ENCODE results near the gene BSPRY. TPM values are rescaled to one million over a fixed set of nuclear protein-coding genes. Genes with fewer than 3 reads are reported as not detected.

The BSPRY gene
- total and polyA plus RNA-seq, 2 of the 13 experiments (the other 11 are each of a cell fraction or from before 2014, with no cell fraction given), result 0.09 to 0.26 TPM

- no peak for TF ChIP-seq IRF1 (CRISPR knock-in tag; IDR thresholded peaks at IDR 0.05; ENCODE audit: low read depth)
- no peak for TF ChIP-seq MTF1 (CRISPR knock-in tag; IDR thresholded peaks at IDR 0.05)
- TF ChIP-seq ATF6 (CRISPR knock-in tag; conservative IDR thresholded peaks at IDR 0.05), result no peak
- TF ChIP-seq GFI1 (CRISPR knock-in tag; IDR thresholded peaks at IDR 0.05; ENCODE audit: borderline replicate concordance), result no peak; the same call in 1 of the 2 replicates
- TF ChIP-seq ASH2L (IDR thresholded peaks at IDR 0.05; ENCODE audit: insufficient read length, low read depth, low read length), result peak; percentile 73
- TF ChIP-seq ZNF780A (CRISPR knock-in tag; IDR thresholded peaks at IDR 0.05), result no peak
- no peak for TF ChIP-seq ZNF382 (CRISPR knock-in tag; IDR thresholded peaks at IDR 0.05; ENCODE audit: borderline replicate concordance)
- no peak for TF ChIP-seq PRMT3 (CRISPR knock-in tag; IDR thresholded peaks at IDR 0.05; ENCODE audit: borderline replicate concordance, low read depth)
- TF ChIP-seq HNF4G (IDR thresholded peaks at IDR 0.05; ENCODE audit: borderline replicate concordance, low read depth, low read length), result no peak
- peak; percentile 30; the same call in 1 of the 2 replicates for TF ChIP-seq HNF4G (CRISPR knock-in tag; IDR thresholded peaks at IDR 0.05; ENCODE audit: borderline replicate concordance, low read depth)
- TF ChIP-seq ELF3 (CRISPR knock-in tag; IDR thresholded peaks at IDR 0.05), result peak; percentile 92
- peak; percentile 78; the same call in 1 of the 2 replicates for TF ChIP-seq TBX2 (CRISPR knock-in tag; IDR thresholded peaks at IDR 0.05; ENCODE audit: borderline replicate concordance)
- TF ChIP-seq NAIF1 (CRISPR knock-in tag; IDR thresholded peaks at IDR 0.05; ENCODE audit: borderline replicate concordance), result no peak
- no peak for TF ChIP-seq SKIL (CRISPR knock-in tag; IDR thresholded peaks at IDR 0.05; ENCODE audit: borderline replicate concordance)
- peak; percentile 68 for TF ChIP-seq KAT8 (CRISPR knock-in tag; IDR thresholded peaks at IDR 0.05)
- 0 out of 2 replicates have a peak, but pooled peaks have one; percentile 62 for TF ChIP-seq CREB3 (CRISPR knock-in tag; IDR thresholded peaks at IDR 0.05)
- TF ChIP-seq POLR2AphosphoS2 (IDR thresholded peaks at IDR 0.05; ENCODE audit: low read depth, low read length), result no peak
- TF ChIP-seq RFXAP (CRISPR knock-in tag; IDR thresholded peaks at IDR 0.05; ENCODE audit: borderline replicate concordance), result peak; percentile 83; the same call in 1 of the 2 replicates
- no peak for TF ChIP-seq ZBTB26 (CRISPR knock-in tag; IDR thresholded peaks at IDR 0.05; ENCODE audit: borderline replicate concordance)
- peak; percentile 74 for TF ChIP-seq GATAD1 (CRISPR knock-in tag; IDR thresholded peaks at IDR 0.05)
- no peak for TF ChIP-seq AHR (CRISPR knock-in tag; IDR thresholded peaks at IDR 0.05)
- TF ChIP-seq ZC3H4 (CRISPR knock-in tag; IDR thresholded peaks at IDR 0.05; ENCODE audit: borderline replicate concordance), result no peak
Observed at GRCh38 chr9:113401027-113401792, 51.9 kb downstream of the BSPRY start, which contains the start of gene ALAD (continued).
